NCI-H2107 (cell line): Measurements from ENCODE around the gene OR5AK2.
"Not testable (repeated sequence)": the region's sequence is repeated elsewhere in the genome, so short reads cannot be mapped to it uniquely, and the experiment has no call there.

ENCODE experiments used
- DNase-seq: peaks from one replicate; lab custom pipeline; 2025; lab: John Stamatoyannopoulos, UW

Gene OR5AK2

GRCh38 chr11:56988614-56989013, at the start of gene OR5AK2:
TSS of gene OR5AK2 (plus strand) at chr11:56988914. CDS start at chr11:56988914, 0 bp downstream.
- DNase-seq, result no peak

GRCh38 chr11:56945526-56945925, 43.2 kb upstream of the OR5AK2 start:
- not testable (repeated sequence) for DNase-seq

- no peak for DNase-seq
These were observed 39.7 kb upstream of the OR5AK2 start for GRCh38 chr11:56948991-56949515.

GRCh38 chr11:56950510-56950909, 38.2 kb upstream of the OR5AK2 start:
- no peak for DNase-seq

GRCh38 chr11:56953907-56954306, 34.8 kb upstream of the OR5AK2 start:
- not testable (repeated sequence) for DNase-seq

- no peak for DNase-seq
These were observed 27.1 kb upstream of the OR5AK2 start for GRCh38 chr11:56961609-56962008.

- DNase-seq, result no peak
These were observed 21.0 kb upstream of the OR5AK2 start for GRCh38 chr11:56967726-56968125.

GRCh38 chr11:56968524-56968923, 20.2 kb upstream of the OR5AK2 start:
- no peak for DNase-seq

GRCh38 chr11:56977314-56977713, 11.4 kb upstream of the OR5AK2 start:
- no peak for DNase-seq

GRCh38 chr11:56990702-56991101, 2.0 kb downstream of the OR5AK2 start:
- no peak for DNase-seq

- DNase-seq, result no peak
These were observed 5.8 kb downstream of the OR5AK2 start for GRCh38 chr11:56994532-56994931.

- no peak for DNase-seq
These were observed 13.1 kb downstream of the OR5AK2 start for GRCh38 chr11:57001674-57002401.

GRCh38 chr11:57008373-57008772, 19.7 kb downstream of the OR5AK2 start:
- no peak for DNase-seq

- DNase-seq, result no peak
These were observed 27.0 kb downstream of the OR5AK2 start for GRCh38 chr11:57015679-57016078.

GRCh38 chr11:57031556-57031955, 42.8 kb downstream of the OR5AK2 start:
- DNase-seq, result no peak
